ENCODE data around the gene SERTAD3. TPM values are rescaled to one million over a fixed set of nuclear protein-coding genes. Genes with fewer than 3 reads are reported as not detected.

Gene SERTAD3
- total RNA-seq, 2 donors from 2014 or later: 14.3 to 23.9 TPM

DNA sequence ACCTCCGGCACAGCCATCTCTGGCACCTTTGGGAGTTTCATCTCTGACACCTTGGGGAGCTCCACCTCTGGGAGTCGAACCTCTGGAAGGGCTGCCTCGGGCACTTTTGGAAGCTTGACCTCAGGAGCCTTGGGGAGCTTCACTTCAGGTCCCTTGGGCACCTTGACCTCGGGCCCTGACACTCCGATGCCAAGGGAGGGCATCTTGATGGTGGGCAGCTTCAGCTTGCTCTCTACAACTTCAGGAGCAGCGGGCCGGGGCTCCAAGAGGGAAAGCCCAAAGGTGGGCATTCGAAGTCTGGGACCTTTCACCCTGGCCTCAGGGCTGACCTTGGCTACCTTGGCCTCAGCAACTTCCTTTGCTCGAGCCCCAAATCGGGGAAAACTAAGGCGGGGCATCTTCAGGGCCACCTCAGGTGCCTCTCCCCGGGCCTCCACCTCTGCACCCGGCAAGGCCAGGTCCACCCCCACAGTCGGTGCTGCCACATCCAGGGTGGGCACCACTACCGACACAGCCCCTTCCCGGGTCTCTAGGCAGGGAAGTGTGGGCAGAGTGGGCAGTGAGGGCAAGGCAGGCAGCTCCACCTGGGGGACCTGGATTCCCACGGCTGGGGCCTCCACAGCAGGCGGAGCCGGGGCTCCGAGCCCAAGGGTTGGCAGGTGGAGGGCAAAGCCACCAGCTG is 47.1 kb downstream of the SERTAD3 start:
- peaks cover 12% of the 10 kb centered on the region for H3K4me1 Mint-ChIP-seq
- H3K36me3 Mint-ChIP-seq (ENCODE audit: low read depth): no peaks in the 10 kb centered on the region
- no peak overlapping the region for H3K27ac Mint-ChIP-seq
- H3K4me3 Mint-ChIP-seq: no peak overlapping the region
- no peaks in the 10 kb centered on the region for H3K27me3 Mint-ChIP-seq
- H3K9me3 Mint-ChIP-seq: no peaks in the 10 kb centered on the region
- no peak for ATAC-seq (replicated peaks)

- no peaks in the 10 kb centered on the region for H3K36me3 Mint-ChIP-seq (ENCODE audit: low read depth)
- no peak for ATAC-seq (replicated peaks)
- no peaks in the 10 kb centered on the region for H3K27me3 Mint-ChIP-seq
- H3K27ac Mint-ChIP-seq: no peak overlapping the region
- H3K4me1 Mint-ChIP-seq: peaks cover 12% of the 10 kb centered on the region
- no peaks in the 10 kb centered on the region for H3K9me3 Mint-ChIP-seq
- no peak overlapping the region for H3K4me3 Mint-ChIP-seq
These were observed 48.2 kb downstream of the SERTAD3 start for GRCh38 chr19:40395956-40396355.

DNA sequence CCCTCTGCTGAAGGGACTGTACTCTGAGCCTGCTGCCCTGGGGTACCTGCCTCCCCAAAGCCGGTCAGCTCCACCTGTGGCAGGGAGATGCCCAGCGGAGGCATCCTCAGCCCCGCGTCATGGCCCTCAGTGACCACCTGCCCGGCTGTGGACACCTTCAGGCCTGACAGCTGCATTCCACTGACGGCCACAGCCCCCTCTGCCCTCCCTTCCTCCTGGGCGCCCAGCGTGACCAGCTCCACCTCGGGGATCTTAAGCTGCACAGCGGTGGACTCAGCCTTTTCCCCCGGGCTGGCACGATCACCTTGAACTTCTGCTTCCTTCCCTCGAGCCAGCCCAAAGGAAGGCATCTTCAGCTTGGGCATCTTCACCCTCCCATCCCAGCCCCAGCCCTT is 49.3 kb downstream of the SERTAD3 start:
- H3K4me3 Mint-ChIP-seq: no peak overlapping the region
- no peak for ATAC-seq (replicated peaks)
- peaks cover 12% of the 10 kb centered on the region for H3K4me1 Mint-ChIP-seq
- H3K27me3 Mint-ChIP-seq: no peaks in the 10 kb centered on the region
- no peak overlapping the region for H3K27ac Mint-ChIP-seq
- H3K9me3 Mint-ChIP-seq: no peaks in the 10 kb centered on the region
- H3K36me3 Mint-ChIP-seq (ENCODE audit: low read depth): no peaks in the 10 kb centered on the region

- Mint-ChIP-seq H3K4me3 (no peak overlapping the region), H3K27me3 (no peaks in the 10 kb centered on the region), H3K9me3 (no peaks in the 10 kb centered on the region), H3K36me3 (ENCODE audit: low read depth) (no peaks in the 10 kb centered on the region), H3K4me1 (peaks cover 9% of the 10 kb centered on the region), H3K27ac (no peak overlapping the region)
- ATAC-seq (replicated peaks): no peak
These were observed 50.0 kb downstream of the SERTAD3 start for GRCh38 chr19:40393894-40394815.

GRCh38 chr19:40392894-40393517 is 51.1 kb downstream of the SERTAD3 start:
- H3K4me1 Mint-ChIP-seq: peaks cover 4% of the 10 kb centered on the region
- H3K4me3 Mint-ChIP-seq: no peak overlapping the region
- no peak for ATAC-seq (replicated peaks)
- peak overlapping the region; percentile 76 for H3K27ac Mint-ChIP-seq
- H3K9me3 Mint-ChIP-seq: no peaks in the 10 kb centered on the region
- H3K27me3 Mint-ChIP-seq: no peaks in the 10 kb centered on the region
- no peaks in the 10 kb centered on the region for H3K36me3 Mint-ChIP-seq (ENCODE audit: low read depth)

DNA sequence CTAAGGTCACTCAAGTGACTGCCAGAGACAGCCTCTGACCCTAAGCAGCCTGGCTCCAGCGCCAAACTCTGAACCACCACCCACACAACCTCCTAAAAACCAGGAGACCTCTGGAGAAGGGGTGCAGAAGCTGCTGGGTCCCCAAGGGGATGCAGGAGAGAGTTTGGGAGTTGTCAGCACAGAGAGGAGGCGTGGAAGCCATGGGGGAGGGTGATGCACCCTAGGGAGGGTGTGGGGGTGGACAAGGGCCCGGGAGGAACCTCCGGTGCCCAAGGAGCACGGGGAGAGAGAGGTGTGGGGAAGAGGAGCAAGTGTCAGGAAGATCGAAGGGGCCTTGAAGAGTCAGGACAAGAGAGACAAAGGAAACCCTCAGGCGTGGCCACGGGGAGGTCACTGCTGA is 52.0 kb downstream of the SERTAD3 start:
- Mint-ChIP-seq H3K27me3 (no peaks in the 10 kb centered on the region), H3K27ac (peak overlapping the region; percentile 76), H3K9me3 (no peaks in the 10 kb centered on the region), H3K4me3 (no peak overlapping the region), H3K36me3 (ENCODE audit: low read depth) (no peaks in the 10 kb centered on the region), H3K4me1 (peaks cover 4% of the 10 kb centered on the region)
- ATAC-seq (replicated peaks): no peak

Other genes with a start within 250 kb of the SERTAD3 start
- 1 to 10 TPM in 1 of 2 donors, not detected in 1; 1.1 TPM for gene TTC9B, start 226.0 kb downstream of the SERTAD3 start, total RNA-seq
- gene CCNP, start 217.6 kb downstream of the SERTAD3 start, total RNA-seq: under 1 TPM; 0.28 to 0.48 TPM
- 100 to 1,000 TPM; 123 to 163 TPM for gene AKT2, start 159.0 kb downstream of the SERTAD3 start, total RNA-seq
- 10 to 100 TPM; 11.4 to 21.4 TPM for gene C19orf47, start 95.9 kb downstream of the SERTAD3 start, total RNA-seq
- 10 to 100 TPM; 59.7 to 78.3 TPM for gene PLD3, start 95.6 kb downstream of the SERTAD3 start, total RNA-seq
- gene HIPK4, start 54.2 kb downstream of the SERTAD3 start, total RNA-seq: not detected
- 1 to 10 TPM in 1 of 2 donors, under 1 TPM in 1; 0.82 to 1.3 TPM for gene PRX, start 31.0 kb downstream of the SERTAD3 start, total RNA-seq
- 10 to 100 TPM; 14.3 to 34.4 TPM for gene SERTAD1, start 18.3 kb downstream of the SERTAD3 start, total RNA-seq
- gene BLVRB, start 21.4 kb upstream of the SERTAD3 start, total RNA-seq: 10 to 100 TPM; 27.1 to 55.5 TPM
- gene SPTBN4, start 22.7 kb upstream of the SERTAD3 start, total RNA-seq: 10 to 100 TPM in 1 of 2 donors, 1 to 10 TPM in 1; 1.4 to 16.4 TPM
- gene SHKBP1, start 132.5 kb upstream of the SERTAD3 start, total RNA-seq: 100 to 1,000 TPM; 113 to 126 TPM
- 100 to 1,000 TPM; 117 to 331 TPM for gene LTBP4, start 157.0 kb upstream of the SERTAD3 start, total RNA-seq
- gene NUMBL, start 246.3 kb upstream of the SERTAD3 start, total RNA-seq: 10 to 100 TPM; 16.4 to 37.3 TPM

Measured in activated T-helper 17 cell treated with anti-CD3 and anti-CD28 coated beads, Interleukin-2, amount 50 U/mL, for 72 hours (primary cell).